GM21529 (cell line): Measurements from ENCODE around the gene CD27.
A peak's percentile ranks its signal among the peaks of the same experiment; 100 is the strongest.

ENCODE experiments used
- ATAC-seq: cut with Tn5 transposase; IDR thresholded peaks from one replicate; pipeline ENCODE4 v1.9.1; 2021; ENCODE audit not compliant: unreplicated experiment

The CD27 gene

GRCh38 chr12:6434205-6435140, 10.3 kb upstream of the CD27 start:
- no peak for ATAC-seq

DNA sequence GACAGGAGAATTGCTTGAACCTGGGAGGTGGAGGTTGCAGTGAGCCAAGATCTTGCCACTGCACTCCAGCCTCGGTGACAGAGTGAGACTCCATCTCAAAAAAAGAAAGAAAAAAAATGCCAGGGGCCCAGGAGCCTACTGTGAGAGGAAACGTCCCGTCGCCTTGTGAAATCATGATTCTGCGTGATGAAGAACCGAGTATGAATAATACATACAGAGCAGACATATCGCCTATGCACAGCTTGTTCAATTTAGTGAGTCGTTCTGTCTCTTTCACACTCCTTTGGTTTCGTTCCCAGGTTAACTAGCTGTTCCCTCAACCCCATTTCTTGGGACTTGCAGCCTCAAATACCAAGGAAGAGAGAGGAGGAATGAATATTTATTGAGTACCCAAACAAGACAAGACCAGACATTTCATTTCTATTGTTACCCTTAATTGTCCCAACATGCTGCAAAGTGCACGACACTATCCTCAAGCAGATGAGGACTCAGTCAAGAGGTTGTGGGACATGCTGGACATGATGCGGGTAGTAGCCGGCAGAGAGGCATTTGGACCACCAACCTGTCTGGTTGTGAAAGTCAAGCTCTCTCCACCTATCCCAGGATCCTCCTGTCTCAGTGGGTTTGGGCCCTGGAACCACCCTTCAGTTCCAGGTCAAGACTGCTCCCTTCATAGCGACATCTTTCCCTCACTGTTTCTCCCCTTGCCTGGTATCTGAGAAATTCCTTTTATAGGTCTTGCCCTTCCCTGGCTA, 8.6 kb upstream of the CD27 start:
- ATAC-seq, result no peak

GRCh38 chr12:6437586-6437985, 7.2 kb upstream of the CD27 start:
- ATAC-seq, result no peak

DNA sequence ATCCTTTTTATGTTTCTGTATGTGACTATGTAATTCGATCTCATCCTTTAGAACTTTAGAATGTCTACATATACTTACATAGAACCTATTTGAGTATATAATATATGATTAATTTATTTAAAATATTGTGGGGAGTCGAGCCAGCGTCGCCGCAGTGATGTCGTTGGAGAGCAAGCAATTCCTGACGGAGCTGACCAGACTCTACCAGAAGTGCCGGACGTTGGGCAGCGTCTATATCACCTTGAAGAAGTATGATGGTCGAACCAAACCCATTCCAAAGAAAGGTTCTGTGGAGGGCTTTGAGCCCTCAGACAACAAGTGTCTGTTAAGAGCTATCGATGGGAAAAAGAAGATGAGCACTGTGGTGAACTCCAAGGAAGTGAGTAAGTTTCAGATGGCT, 6.4 kb upstream of the CD27 start:
- no peak for ATAC-seq

DNA sequence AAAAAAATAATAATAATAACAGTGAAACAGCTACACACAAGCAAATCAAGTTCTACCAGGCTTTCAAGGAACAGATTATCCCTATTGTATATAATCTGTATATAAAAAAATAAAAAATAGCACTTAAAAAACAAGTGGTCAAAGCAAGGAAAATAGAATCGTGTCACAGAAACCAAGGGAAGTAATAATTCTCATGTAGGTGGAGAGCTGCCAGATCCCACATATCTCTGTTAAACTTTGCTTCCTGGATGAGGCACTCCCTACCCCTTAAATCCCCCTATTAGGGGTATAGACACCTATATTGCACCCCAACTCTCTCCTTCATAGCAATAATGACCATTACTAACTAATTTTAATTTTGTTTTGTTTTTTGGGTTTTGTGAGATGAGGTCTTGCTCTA, 4.4 kb upstream of the CD27 start:
- ATAC-seq, result no peak

GRCh38 chr12:6442836-6443235, 1.9 kb upstream of the CD27 start:
- no peak for ATAC-seq

DNA sequence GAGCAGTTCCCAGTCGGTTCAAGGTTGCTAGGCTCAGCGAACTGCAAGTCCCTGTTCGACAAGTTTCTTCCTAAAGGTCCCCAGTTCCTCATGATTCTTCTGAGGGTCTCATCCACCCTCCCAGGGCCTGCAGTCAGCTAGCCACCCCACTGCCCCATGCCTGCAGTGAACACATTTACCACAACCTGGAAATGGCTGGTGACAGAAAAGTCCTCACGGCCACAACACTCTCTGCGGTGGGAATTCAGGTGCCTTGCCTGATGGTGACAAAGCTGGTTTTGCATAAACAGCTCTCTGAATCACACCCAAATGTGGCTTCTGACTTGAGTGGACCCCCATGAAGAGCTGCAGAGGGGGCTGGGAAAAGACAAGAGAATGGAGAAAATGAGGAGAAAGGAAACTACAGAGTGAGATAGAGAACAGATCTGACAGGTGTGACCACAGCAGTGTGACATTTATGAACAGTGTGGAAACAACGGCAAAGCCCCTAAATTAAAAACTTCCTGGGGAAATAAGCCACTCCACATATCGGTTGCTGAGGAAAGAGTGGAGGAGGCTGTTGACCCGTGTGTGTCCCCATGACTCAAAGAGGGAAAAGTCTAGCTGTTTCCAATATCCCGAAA, 1.3 kb upstream of the CD27 start:
- ATAC-seq, result peak; percentile 38

- no peak for ATAC-seq
Observed at GRCh38 chr12:6444031-6444430, 724 bp upstream of the CD27 start.

- no peak for ATAC-seq
Observed at GRCh38 chr12:6450091-6450868, 5.5 kb downstream of the CD27 start.

DNA sequence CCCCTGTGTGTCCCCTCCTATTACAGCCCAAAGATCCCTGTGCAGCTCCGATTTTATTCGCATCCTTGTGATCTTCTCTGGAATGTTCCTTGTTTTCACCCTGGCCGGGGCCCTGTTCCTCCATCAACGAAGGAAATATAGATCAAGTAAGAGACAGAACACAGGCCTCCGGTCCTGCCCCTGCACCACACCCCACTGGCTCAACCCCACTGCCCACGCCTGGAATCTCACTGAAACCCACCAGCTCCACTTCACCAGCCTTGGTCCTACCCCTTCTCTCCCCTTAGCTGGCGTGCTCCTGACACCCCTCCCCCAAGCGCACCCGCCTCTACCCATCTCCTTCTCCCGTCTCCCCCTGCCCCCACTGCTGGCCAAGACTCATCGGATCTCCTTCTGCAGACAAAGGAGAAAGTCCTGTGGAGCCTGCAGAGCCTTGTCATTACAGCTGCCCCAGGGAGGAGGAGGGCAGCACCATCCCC, 6.2 kb downstream of the CD27 start:
- no peak for ATAC-seq

- peak; percentile 70 for ATAC-seq
Observed at GRCh38 chr12:6451348-6452244, 6.8 kb downstream of the CD27 start, which contains the start of gene TAPBPL. TSS of gene TAPBPL (plus strand) at chr12:6452042. CDS start at chr12:6452249, 207 bp downstream.

DNA sequence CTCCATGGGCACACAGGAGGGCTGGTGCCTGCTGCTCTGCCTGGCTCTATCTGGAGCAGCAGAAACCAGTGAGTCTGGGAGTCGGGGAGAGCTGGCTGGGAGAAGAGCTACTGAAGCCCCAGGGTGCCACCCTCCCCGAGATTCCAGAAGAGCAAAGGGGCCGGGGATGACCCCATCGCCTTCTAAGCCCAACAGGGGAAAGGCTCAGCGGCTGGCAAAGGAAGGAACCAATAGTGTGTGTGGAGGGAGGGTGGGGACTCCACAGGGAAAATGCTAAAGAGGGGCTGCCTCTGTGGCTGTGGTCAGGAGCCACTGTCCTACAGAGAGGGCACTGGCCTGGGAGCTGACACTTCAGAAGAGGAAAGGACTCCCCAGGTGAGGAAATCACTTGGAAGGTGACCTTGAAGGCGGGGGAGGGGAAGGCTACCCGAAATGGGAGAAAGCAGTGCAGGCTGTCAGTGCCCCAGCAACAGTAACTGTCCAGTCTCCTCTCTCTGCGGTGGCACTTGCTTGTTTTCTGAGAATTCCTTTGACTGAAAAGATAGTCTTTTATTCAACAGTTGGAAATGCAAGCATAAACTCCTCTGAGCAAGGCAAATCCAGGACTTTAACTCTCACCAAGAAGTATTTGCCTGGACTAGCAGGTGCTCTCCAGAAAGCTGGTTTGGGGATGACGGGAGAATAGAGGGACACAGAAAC, 7.6 kb downstream of the CD27 start:
- ATAC-seq, result peak; percentile 2

DNA sequence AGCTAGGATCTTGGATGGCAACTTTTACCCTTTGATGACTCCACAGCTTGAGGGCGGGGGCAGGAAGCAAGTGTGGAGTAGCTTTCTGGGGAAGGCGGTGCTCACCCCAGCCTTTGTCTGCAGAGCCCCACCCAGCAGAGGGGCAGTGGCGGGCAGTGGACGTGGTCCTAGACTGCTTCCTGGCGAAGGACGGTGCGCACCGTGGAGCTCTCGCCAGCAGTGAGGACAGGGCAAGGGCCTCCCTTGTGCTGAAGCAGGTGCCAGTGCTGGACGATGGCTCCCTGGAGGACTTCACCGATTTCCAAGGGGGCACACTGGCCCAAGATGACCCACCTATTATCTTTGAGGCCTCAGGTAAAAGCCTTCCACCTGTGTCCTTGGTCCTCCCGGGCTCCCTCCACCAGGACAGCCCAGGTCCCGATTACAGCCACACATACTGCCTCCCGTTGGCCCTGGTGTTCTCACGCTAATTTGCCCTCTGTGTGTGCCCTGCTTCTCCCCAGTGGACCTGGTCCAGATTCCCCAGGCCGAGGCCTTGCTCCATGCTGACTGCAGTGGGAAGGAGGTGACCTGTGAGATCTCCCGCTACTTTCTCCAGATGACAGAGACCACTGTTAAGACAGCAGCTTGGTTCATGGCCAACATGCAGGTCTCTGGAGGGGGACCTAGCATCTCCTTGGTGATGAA, 8.3 kb downstream of the CD27 start:
- ATAC-seq, result no peak

DNA sequence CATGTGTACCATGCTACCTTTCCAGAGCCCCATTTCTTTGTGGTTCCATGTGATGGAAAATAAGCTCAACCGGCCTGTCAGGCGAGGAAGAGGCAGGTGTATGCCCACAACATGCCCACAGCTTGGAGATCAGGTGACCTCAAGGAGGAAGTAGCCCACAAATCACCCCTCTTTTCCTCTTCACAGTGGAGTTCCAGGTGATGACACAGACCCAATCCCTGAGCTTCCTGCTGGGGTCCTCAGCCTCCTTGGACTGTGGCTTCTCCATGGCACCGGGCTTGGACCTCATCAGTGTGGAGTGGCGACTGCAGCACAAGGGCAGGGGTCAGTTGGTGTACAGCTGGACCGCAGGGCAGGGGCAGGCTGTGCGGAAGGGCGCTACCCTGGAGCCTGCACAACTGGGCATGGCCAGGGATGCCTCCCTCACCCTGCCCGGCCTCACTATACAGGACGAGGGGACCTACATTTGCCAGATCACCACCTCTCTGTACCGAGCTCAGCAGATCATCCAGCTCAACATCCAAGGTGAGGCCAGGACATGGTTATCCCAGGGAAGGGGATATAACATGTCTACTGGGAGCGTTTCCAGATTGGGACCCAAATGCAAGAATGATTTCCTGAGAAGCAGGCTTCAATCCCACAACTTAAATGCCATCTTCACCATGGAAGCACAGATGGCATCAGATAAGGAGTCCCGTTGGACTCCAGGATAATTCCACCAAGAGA, 12.6 kb downstream of the CD27 start:
- no peak for ATAC-seq

- no peak for ATAC-seq
Observed at GRCh38 chr12:6458281-6459003, 13.7 kb downstream of the CD27 start.

DNA sequence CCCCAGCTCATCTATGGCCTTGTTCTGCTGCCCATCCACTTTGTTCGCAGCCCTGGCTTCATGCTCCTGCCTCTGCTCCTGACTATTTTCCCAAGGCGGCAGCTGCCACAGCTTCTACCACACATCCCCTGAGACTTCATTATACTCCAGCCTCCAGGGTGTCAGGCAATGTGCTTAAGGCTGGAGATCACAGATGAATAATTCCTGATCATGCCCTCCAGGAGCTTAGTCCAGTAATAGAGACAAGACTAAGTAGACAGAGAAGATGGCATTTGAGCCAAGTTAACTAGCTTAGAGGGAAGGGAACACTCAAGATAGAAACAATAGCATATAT, 14.2 kb downstream of the CD27 start:
- ATAC-seq, result no peak

- ATAC-seq, result no peak
Observed at GRCh38 chr12:6460751-6461371, 16.1 kb downstream of the CD27 start.
